ENCODE measurements around the gene CERT1.
A peak's percentile ranks its signal among the peaks of the same experiment; 100 is the strongest.
"Not testable (repeated sequence)": the region's sequence is repeated elsewhere in the genome, so short reads cannot be mapped to it uniquely, and the experiment has no call there.

Gene CERT1

GRCh38 chr5:75523275-75523674 is 11.8 kb upstream of the CERT1 start:
- no peak for DNase-seq

- DNase-seq: no peak
Measured at GRCh38 chr5:75522542-75522941, 11.1 kb upstream of the CERT1 start.

DNA sequence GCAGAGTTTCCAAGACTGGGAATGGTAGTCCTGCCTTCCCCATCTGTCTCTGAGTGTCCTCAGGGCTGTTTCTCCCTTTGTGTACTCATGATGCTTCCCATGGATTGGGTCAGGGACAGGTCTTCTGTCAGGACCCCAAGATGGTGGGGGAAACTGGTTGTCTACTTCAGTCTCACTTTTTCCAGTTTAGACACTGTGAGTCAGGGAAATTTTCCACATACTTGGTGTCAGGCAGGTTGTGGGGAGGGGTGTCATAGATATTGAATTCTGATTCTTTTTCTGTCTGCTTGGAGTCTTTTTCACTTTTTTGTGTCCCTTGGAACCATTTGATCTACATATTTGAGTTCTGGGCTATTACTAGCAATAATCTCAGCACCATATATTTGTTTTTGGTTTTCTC is 10.6 kb upstream of the CERT1 start:
- DNase-seq: no peak

DNA sequence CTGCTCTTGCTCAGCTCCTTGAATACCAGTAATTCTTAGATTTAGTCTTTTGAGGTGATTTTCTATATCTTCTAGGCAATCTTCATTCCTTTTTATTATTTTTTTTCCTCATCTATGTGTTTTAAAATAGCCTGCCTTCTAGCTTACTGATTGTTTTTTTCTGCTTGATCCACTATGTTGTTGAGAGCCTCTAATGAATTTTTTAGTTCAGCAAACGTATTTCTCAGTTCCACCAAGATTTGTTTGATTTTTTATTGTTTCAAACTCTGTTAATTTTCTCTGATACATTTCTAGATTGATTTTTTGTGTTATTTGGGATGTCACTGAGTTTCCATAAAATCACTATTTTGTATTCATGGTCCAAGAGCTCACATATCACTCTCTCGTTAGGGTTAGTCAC is 9.8 kb upstream of the CERT1 start:
- DNase-seq: no peak

DNA sequence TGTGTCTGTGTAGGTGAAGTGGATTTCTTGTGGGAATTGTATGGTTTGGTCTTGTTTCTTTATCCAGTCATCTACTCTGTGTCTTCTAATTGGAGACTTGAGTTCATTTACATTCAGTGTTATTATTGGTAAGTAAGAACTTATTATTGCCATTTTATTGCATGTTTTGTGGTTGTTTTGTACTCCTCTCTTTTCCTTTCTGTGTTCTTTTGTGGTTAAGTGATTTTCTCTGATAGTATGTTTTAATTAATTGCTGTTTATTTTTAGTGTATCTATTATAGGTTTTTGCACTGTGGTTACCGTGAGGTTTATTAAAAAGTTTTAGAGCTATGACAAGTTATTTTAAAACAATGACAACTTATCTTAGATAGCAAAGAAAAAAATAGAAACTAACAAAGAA is 8.3 kb upstream of the CERT1 start:
- no peak for DNase-seq

- DNase-seq: no peak
Measured at GRCh38 chr5:75514323-75514722, 2.9 kb upstream of the CERT1 start.

DNA sequence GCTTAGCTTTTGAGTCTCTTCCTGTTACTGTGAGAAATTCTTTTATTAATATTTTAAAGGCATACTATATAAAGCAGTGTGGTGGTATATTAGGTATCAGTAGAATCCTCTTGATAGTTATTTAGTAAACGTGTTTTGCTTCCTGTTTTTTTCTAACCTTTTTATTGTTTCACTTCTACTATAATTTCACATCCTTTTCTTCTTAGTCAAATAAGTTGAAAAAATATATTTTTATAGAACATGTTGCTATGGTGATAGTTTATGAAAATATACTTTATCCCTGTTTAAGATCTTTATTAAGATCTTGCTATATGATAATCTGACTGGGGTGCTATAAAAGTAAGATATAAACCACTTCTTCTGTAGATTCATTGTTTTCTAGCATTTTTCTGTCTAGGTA is 2.4 kb upstream of the CERT1 start:
- DNase-seq: no peak

- no peak for DNase-seq
Measured at GRCh38 chr5:75512383-75513074, 1.1 kb upstream of the CERT1 start.

DNA sequence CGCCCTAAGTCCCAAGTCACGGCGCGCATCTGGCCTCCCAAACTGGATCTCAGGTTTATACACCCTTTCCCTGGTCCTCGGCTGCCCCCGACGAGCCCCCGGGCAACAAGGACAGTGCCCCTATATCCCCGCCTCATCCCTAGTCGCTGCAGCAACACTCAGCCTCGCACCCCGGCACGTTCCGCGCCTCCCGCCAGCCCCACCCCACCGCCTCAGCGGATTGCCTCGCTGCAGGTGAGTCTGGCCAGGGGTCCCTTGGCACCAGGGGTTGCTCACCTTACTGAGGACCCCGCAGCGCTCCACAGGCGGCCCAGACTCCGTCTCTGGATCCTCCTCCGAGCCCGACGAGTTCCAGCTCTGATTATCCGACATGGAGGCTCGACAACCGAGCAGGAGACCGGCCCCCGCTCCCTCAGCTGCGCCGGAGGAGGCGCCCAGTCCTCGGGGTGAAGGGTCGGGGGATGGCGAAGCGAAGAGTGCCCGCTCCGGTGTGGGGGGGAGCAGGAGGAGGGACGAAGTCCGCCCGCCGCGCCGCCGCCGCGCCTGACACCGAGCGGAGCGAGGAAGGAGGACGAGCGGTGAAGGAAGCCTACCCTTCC is 494 bp downstream of the CERT1 start:
- DNase-seq: peak; percentile 57

DNA sequence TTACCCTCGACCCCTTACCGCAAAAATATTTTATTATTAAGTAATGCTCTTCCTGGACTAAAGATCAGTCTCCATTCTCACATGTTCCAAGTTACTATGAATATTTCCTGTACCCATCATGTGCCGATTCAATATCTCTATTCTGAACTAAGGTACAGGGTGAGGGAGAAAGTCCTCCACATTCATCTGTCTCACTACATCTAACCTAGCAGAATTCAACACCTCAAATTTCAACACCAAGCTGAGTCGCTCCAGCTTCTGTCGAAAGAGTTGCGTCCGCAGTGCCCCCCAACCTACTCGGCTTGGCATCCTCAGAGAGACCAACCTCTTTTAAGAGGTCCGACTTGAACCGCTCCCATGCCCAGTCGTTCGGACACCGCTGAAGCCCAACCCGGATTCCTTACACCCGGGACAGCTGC is 1.0 kb downstream of the CERT1 start:
- DNase-seq: no peak

- DNase-seq: no peak
Measured at GRCh38 chr5:75509956-75510355, 1.5 kb downstream of the CERT1 start.

DNA sequence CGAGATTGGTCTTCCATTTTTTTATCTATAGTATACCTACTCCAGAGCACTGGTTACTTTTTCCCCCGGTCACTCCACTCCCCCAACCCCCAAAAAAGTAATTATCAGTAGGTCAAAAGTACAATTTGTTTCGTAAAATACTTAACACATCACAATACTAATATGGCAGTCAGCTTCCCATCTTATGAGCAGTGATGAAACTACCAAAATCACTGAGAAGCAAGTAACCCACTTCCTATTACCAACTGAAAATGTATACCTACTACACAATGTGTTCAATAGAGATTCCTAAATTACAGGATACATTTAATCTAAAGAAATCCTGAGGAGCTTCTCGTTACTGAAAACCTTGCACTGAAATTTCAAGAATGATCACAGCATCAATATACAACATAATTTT is 1.9 kb downstream of the CERT1 start:
- no peak for DNase-seq

- no peak for DNase-seq
Measured at GRCh38 chr5:75507841-75508240, 3.6 kb downstream of the CERT1 start.

DNA sequence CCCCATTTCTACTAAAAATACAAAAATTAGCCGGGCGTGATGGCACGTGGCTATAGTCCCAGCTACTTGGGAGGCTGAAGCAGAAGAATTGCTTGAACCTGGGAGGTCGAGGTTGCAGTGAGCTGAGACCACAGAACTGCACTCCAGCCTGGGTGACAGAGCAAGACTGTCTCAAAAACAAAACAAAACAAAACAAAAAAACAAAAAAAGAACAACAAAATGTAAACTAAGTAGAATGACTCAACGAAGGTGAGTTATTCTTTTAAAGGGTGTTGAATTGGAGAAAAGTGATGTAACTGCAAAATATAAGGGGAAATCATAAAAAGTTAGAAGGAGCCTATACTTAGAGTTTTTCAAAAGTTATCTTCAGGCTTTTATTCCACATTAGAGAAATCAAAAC is 6.3 kb downstream of the CERT1 start:
- DNase-seq: not testable (repeated sequence)

- DNase-seq: not testable (repeated sequence)
Measured at GRCh38 chr5:75498875-75499274, 12.6 kb downstream of the CERT1 start.

- DNase-seq: no peak
Measured at GRCh38 chr5:75498208-75498777, 13.1 kb downstream of the CERT1 start.

- DNase-seq: no peak
Measured at GRCh38 chr5:75496026-75496425, 15.4 kb downstream of the CERT1 start.

- no peak for DNase-seq
Measured at GRCh38 chr5:75491621-75492020, 19.8 kb downstream of the CERT1 start.

- not testable (repeated sequence) for DNase-seq
Measured at GRCh38 chr5:75489847-75490246, 21.6 kb downstream of the CERT1 start.

DNA sequence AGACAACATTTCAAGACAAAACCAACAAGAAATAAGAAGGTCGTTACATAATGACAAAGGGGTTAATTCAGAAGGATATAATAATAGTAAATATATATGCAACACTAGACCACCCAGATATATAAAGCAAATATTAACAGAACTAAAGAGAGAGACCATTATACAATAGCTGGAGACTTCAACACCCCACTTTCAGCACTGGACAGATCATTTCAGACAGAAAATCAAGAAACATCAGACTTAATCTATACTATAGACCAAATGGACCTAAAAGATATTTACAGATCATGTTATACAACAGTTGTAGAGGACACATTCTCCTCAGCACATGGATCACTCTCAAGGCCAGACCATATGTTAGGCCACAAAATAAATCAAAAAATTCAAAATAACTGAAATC is 26.8 kb downstream of the CERT1 start:
- no peak for DNase-seq

DNA sequence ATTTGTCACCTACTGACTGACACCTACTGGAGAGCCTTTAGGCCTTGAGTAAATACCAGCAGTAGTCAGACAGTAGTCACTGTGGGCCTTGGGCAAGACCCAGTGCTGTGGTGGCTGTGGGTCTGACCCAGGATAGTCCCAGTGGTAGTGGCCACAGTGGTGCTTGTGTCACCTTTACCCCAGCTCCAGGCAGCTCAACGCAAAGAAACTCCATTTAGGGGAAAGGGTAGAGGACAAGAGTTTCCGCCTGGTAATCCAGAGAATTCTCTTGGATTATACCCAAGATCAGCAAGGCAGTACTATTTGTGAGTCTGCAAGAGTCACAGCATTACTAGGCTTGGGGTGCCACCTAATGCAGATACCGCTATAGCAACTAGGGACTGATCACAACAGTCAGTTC is 28.9 kb downstream of the CERT1 start:
- no peak for DNase-seq

GRCh38 chr5:75481024-75481423 is 30.4 kb downstream of the CERT1 start:
- no peak for DNase-seq

GRCh38 chr5:75475364-75475763 is 36.1 kb downstream of the CERT1 start:
- no peak for DNase-seq

GRCh38 chr5:75473463-75473862 is 38.0 kb downstream of the CERT1 start:
- DNase-seq: no peak

- no peak for DNase-seq
Measured at GRCh38 chr5:75472973-75473372, 38.5 kb downstream of the CERT1 start.
